ENCODE data around the gene RPS23. TPM values are rescaled to one million over a fixed set of nuclear protein-coding genes. Genes with fewer than 3 reads are reported as not detected.
A peak's percentile ranks its signal among the peaks of the same experiment; 100 is the strongest.
"Not testable (repeated sequence)": the region's sequence is repeated elsewhere in the genome, so short reads cannot be mapped to it uniquely, and the experiment has no call there.

The RPS23 gene
- total and polyA plus RNA-seq, 2 experiments from 2014 or later: 2,261 to 3,526 TPM

- not testable (repeated sequence) for H3K27ac Mint-ChIP-seq
Observed at GRCh38 chr5:82269363-82269762, 8.8 kb downstream of the RPS23 start.

GRCh38 chr5:82267297-82267933, 10.7 kb downstream of the RPS23 start:
- not testable (repeated sequence) for H3K27ac ChIP-seq (ENCODE audit: low read depth); H3K4me3 Mint-ChIP-seq; H3K4me3 ChIP-seq; H3K9me2 ChIP-seq (ENCODE audit: insufficient read depth); H3F3A ChIP-seq (replicated peaks; ENCODE audit: low read depth); H3K27me3 ChIP-seq (ENCODE audit: insufficient read depth); H3K36me3 ChIP-seq (ENCODE audit: insufficient read depth); H3K27ac Mint-ChIP-seq; ATAC-seq; H3K4me2 ChIP-seq; DNase-seq (ENCODE audit: low spot score); H3K9me3 Mint-ChIP-seq; H3K79me2 ChIP-seq (replicated peaks; ENCODE audit: insufficient read depth); H3K27me3 Mint-ChIP-seq (ENCODE audit: insufficient read depth, low read depth, poor library complexity); H4K20me1 ChIP-seq (replicated peaks; ENCODE audit: insufficient read depth); H2AFZ ChIP-seq
- H3K4me1 ChIP-seq (ENCODE audit: insufficient read depth): peaks cover 15% of the 10 kb centered on the region
- Mint-ChIP-seq H3K36me3 (ENCODE audit: low read depth) (peaks cover 33% of the 10 kb centered on the region; the same call in 2 of the 3 replicates), H3K4me1 (peaks cover 19% of the 10 kb centered on the region)

More at GRCh38 chr5:82269363-82269762, 8.8 kb downstream of the RPS23 start:
- not testable (repeated sequence) for H3K27ac ChIP-seq (ENCODE audit: low read depth); H3K9me3 Mint-ChIP-seq; H4K20me1 ChIP-seq (replicated peaks; ENCODE audit: insufficient read depth); H2AFZ ChIP-seq; DNase-seq (ENCODE audit: low spot score); H3K9me2 ChIP-seq (ENCODE audit: insufficient read depth); ATAC-seq; H3K36me3 ChIP-seq (ENCODE audit: insufficient read depth); H3K4me2 ChIP-seq; H3F3A ChIP-seq (replicated peaks; ENCODE audit: low read depth); H3K27me3 Mint-ChIP-seq (ENCODE audit: insufficient read depth, low read depth, poor library complexity); H3K4me3 Mint-ChIP-seq; H3K4me3 ChIP-seq; H3K27me3 ChIP-seq (ENCODE audit: insufficient read depth); H3K79me2 ChIP-seq (replicated peaks; ENCODE audit: insufficient read depth)
- Mint-ChIP-seq H3K36me3 (ENCODE audit: low read depth) (peaks cover 50% of the 10 kb centered on the region; the same call in 2 of the 3 replicates), H3K4me1 (peaks cover 32% of the 10 kb centered on the region)
- H3K4me1 ChIP-seq (ENCODE audit: insufficient read depth): peaks cover 16% of the 10 kb centered on the region

GRCh38 chr5:82265047-82265446, 13.1 kb downstream of the RPS23 start:
- Histone ChIP-seq H4K20me1 (replicated peaks; ENCODE audit: insufficient read depth) (no peaks in the 10 kb centered on the region), H3K9me2 (ENCODE audit: insufficient read depth) (no peaks in the 10 kb centered on the region), H3F3A (replicated peaks; ENCODE audit: low read depth) (no peaks in the 10 kb centered on the region), H3K36me3 (ENCODE audit: insufficient read depth) (no peaks in the 10 kb centered on the region), H2AFZ (no peak overlapping the region), H3K27me3 (ENCODE audit: insufficient read depth) (no peaks in the 10 kb centered on the region), H3K4me3 (no peak overlapping the region), H3K4me2 (no peak overlapping the region), H3K27ac (ENCODE audit: low read depth) (no peak overlapping the region), H3K79me2 (replicated peaks; ENCODE audit: insufficient read depth) (no peaks in the 10 kb centered on the region), H3K4me1 (ENCODE audit: insufficient read depth) (no peaks in the 10 kb centered on the region)
- H3K36me3 Mint-ChIP-seq (ENCODE audit: low read depth): peaks cover 32% of the 10 kb centered on the region; the same call in 2 of the 3 replicates
- H3K27me3 Mint-ChIP-seq (ENCODE audit: insufficient read depth, low read depth, poor library complexity): no peaks in the 10 kb centered on the region
- DNase-seq (ENCODE audit: low spot score) (no peak), ATAC-seq (no peak)
- TF ChIP-seq NANOG (IDR thresholded peaks at IDR 0.05; ENCODE audit: borderline replicate concordance): no peak
- peaks cover 3% of the 10 kb centered on the region; the same call in 2 of the 3 replicates for H3K4me1 Mint-ChIP-seq
- no peak overlapping the region for H3K27ac Mint-ChIP-seq
- H3K9me3 Mint-ChIP-seq: peaks cover 9% of the 10 kb centered on the region; the same call in 2 of the 3 replicates
- no peak overlapping the region for H3K4me3 Mint-ChIP-seq

GRCh38 chr5:82259172-82259800, 18.9 kb downstream of the RPS23 start:
- no peak overlapping the region for H2AFZ ChIP-seq
- H3K27me3 ChIP-seq (ENCODE audit: insufficient read depth): no peaks in the 10 kb centered on the region
- H3K36me3 Mint-ChIP-seq (ENCODE audit: low read depth): no peaks in the 10 kb centered on the region
- no peaks in the 10 kb centered on the region for H3K9me2 ChIP-seq (ENCODE audit: insufficient read depth)
- H3K27ac ChIP-seq (ENCODE audit: low read depth): no peak overlapping the region
- no peak overlapping the region for H3K4me2 ChIP-seq
- no peak overlapping the region for H3K4me3 Mint-ChIP-seq
- H3K4me1 ChIP-seq (ENCODE audit: insufficient read depth): no peaks in the 10 kb centered on the region; the same call in 1 of the 2 replicates
- no peaks in the 10 kb centered on the region for H3K27me3 Mint-ChIP-seq (ENCODE audit: insufficient read depth, low read depth, poor library complexity)
- H3K9me3 Mint-ChIP-seq: no peaks in the 10 kb centered on the region
- no peak overlapping the region for H3K27ac Mint-ChIP-seq
- DNase-seq (ENCODE audit: low spot score) (peak; percentile 62), ATAC-seq (peak; percentile 17; the same call in 1 of the 3 replicates)
- no peaks in the 10 kb centered on the region for H3K36me3 ChIP-seq (ENCODE audit: insufficient read depth)
- TF ChIP-seq CTCF (conservative IDR thresholded peaks at IDR 0.05; ENCODE audit: low read depth in 2 of 2): peak; percentile 61 to 69
- no peak for TF ChIP-seq JUNB (IDR thresholded peaks at IDR 0.05; ENCODE audit: unreplicated experiment)
- H3K4me1 Mint-ChIP-seq: peaks cover 20% of the 10 kb centered on the region
- H3K4me3 ChIP-seq: no peak overlapping the region
- H3F3A ChIP-seq (replicated peaks; ENCODE audit: low read depth): no peaks in the 10 kb centered on the region
- no peaks in the 10 kb centered on the region for H4K20me1 ChIP-seq (replicated peaks; ENCODE audit: insufficient read depth)
- no peaks in the 10 kb centered on the region for H3K79me2 ChIP-seq (replicated peaks; ENCODE audit: insufficient read depth)

Measured in GM23338 (cell line).